ENCODE data around the gene CSRP3.

The CSRP3 gene

DNA sequence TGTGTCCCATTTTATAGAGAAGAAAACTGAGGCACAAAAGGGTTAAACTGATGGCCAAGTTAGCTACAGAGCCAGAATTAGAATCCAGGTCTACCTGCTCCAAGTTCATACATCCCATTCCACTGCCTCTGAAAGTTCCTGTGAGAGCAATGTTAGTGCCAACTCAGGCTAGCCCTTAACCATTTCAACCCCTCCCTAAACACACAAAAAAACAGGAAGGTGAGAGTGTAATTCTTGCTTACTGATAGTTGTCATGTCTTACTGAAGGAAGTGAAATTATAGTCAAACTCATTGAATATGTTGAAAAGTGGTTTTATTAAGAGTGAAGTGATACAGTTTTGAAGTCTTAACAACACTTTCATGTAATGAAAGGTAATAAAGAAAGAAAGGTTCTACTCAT is 41.8 kb upstream of the CSRP3 start:
- Histone ChIP-seq H3K4me2 (ENCODE audit: low read depth, low read length, poor library complexity, severe bottlenecking) (peak overlapping the region; percentile 91), H3K4me3 (ENCODE audit: low read length, poor library complexity, severe bottlenecking) (no peak overlapping the region), H3K9ac (ENCODE audit: low read depth, low read length, poor library complexity, severe bottlenecking) (peak overlapping the region; percentile 94), H3K79me2 (ENCODE audit: insufficient read depth, low read length) (peaks cover 40% of the 10 kb centered on the region), H2AFZ (ENCODE audit: low read length) (no peak overlapping the region), H3K4me1 (ENCODE audit: insufficient read depth, low read length, poor library complexity, severe bottlenecking) (peaks cover 39% of the 10 kb centered on the region), H3F3A (ENCODE audit: low read depth) (peaks cover 4% of the 10 kb centered on the region; the same call in 1 of the 2 replicates), H3K9me2 (replicated peaks; ENCODE audit: low read depth, low read length) (no peaks in the 10 kb centered on the region), H4K20me1 (ENCODE audit: insufficient read depth, low read length, poor library complexity, severe bottlenecking) (peaks cover 7% of the 10 kb centered on the region), H3K36me3 (ENCODE audit: insufficient read depth, low read length) (peaks cover 8% of the 10 kb centered on the region; the same call in 1 of the 2 replicates), H3K27me3 (ENCODE audit: insufficient read depth, low read length, poor library complexity, severe bottlenecking) (no peaks in the 10 kb centered on the region), H3K9me3 (ENCODE audit: insufficient read depth, low read depth, low read length) (no peaks in the 10 kb centered on the region)
- TF ChIP-seq, protein P1, sequence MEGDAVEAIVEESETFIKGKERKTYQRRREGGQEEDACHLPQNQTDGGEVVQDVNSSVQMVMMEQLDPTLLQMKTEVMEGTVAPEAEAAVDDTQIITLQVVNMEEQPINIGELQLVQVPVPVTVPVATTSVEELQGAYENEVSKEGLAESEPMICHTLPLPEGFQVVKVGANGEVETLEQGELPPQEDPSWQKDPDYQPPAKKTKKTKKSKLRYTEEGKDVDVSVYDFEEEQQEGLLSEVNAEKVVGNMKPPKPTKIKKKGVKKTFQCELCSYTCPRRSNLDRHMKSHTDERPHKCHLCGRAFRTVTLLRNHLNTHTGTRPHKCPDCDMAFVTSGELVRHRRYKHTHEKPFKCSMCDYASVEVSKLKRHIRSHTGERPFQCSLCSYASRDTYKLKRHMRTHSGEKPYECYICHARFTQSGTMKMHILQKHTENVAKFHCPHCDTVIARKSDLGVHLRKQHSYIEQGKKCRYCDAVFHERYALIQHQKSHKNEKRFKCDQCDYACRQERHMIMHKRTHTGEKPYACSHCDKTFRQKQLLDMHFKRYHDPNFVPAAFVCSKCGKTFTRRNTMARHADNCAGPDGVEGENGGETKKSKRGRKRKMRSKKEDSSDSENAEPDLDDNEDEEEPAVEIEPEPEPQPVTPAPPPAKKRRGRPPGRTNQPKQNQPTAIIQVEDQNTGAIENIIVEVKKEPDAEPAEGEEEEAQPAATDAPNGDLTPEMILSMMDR (conservative IDR thresholded peaks at IDR 0.05; ENCODE audit: low read length) = no peak
- TF ChIP-seq EZH2phosphoT487 (IDR thresholded peaks at IDR 0.05; ENCODE audit: borderline replicate concordance) = no peak

DNA sequence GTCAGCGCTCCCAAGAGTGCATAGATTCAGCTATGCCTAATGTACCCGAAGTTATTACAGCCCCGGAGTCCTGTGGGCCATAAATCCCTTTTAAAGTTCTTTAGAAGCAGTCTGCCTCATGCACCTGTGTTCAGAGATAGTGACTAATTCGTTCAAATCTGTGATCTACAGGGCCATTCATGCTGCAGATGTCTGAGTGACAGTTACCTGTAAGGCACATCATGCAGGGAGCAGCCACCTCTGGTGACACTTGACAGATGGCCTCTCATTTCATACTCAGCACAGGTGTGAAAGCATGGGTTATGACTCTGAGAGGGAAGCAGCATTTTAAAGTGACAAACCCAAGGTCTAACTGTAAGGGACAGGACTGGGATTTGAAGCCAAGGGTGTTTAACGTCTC is 41.4 kb upstream of the CSRP3 start:
- H4K20me1 ChIP-seq (ENCODE audit: insufficient read depth, low read length, poor library complexity, severe bottlenecking) = peaks cover 12% of the 10 kb centered on the region
- no peak overlapping the region for H2AFZ ChIP-seq (ENCODE audit: low read length)
- peaks cover 4% of the 10 kb centered on the region; the same call in 1 of the 2 replicates for H3F3A ChIP-seq (ENCODE audit: low read depth)
- H3K4me1 ChIP-seq (ENCODE audit: insufficient read depth, low read length, poor library complexity, severe bottlenecking) = peaks cover 44% of the 10 kb centered on the region
- H3K27me3 ChIP-seq (ENCODE audit: insufficient read depth, low read length, poor library complexity, severe bottlenecking) = no peaks in the 10 kb centered on the region
- peak overlapping the region; percentile 94 for H3K9ac ChIP-seq (ENCODE audit: low read depth, low read length, poor library complexity, severe bottlenecking)
- TF ChIP-seq, protein P1 (conservative IDR thresholded peaks at IDR 0.05; ENCODE audit: low read length) = no peak
- TF ChIP-seq EZH2phosphoT487 (IDR thresholded peaks at IDR 0.05; ENCODE audit: borderline replicate concordance) = no peak
- H3K79me2 ChIP-seq (ENCODE audit: insufficient read depth, low read length) = peaks cover 45% of the 10 kb centered on the region
- no peaks in the 10 kb centered on the region for H3K9me2 ChIP-seq (replicated peaks; ENCODE audit: low read depth, low read length)
- H3K9me3 ChIP-seq (ENCODE audit: insufficient read depth, low read depth, low read length) = no peaks in the 10 kb centered on the region
- H3K4me2 ChIP-seq (ENCODE audit: low read depth, low read length, poor library complexity, severe bottlenecking) = peak overlapping the region; percentile 91
- H3K4me3 ChIP-seq (ENCODE audit: low read length, poor library complexity, severe bottlenecking) = peak overlapping the region; percentile 89
- peaks cover 12% of the 10 kb centered on the region; the same call in 1 of the 2 replicates for H3K36me3 ChIP-seq (ENCODE audit: insufficient read depth, low read length)

DNA sequence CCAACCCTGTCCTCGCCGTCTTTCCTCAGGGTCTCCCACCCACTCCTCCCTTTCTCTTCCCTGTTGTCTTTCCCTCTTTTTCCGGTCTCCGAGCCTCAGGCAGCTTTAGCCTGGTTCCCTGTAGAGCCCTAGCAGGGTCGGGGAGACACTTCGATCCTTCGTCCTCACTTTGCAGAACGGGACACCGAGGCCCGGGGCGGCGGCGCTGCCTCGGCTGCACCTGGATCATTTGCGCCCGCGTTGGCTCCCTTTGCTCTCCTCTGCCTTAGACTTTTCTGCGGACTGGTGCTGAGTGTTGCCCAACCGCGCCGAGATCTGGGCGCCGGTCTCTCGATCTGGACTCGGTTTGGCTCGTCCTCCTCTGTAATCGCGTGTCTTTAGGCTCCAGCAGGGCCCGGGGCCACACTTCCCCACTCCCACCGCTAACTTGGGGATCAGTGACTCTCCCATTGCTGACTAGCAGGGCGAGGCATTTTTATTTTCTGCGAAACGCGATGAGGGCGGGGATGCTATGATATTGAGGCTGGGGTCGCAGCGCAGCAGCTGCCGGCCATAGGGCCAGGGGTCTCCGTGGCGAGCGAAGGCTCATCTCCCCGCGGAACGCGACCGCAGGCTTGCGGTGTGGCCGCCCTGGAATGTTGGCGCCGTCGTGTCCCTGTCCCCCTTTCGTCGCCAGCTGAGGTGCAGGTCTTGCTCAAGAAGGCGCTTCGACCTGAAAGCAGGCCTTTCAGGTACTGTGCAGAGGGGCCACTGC is 40.6 kb upstream of the CSRP3 start:
- H2AFZ ChIP-seq (ENCODE audit: low read length) = no peak overlapping the region
- H4K20me1 ChIP-seq (ENCODE audit: insufficient read depth, low read length, poor library complexity, severe bottlenecking) = peaks cover 20% of the 10 kb centered on the region
- H3K36me3 ChIP-seq (ENCODE audit: insufficient read depth, low read length) = peaks cover 20% of the 10 kb centered on the region
- H3K4me3 ChIP-seq (ENCODE audit: low read length, poor library complexity, severe bottlenecking) = peak overlapping the region; percentile 89
- H3K9ac ChIP-seq (ENCODE audit: low read depth, low read length, poor library complexity, severe bottlenecking) = peak overlapping the region; percentile 94
- no peaks in the 10 kb centered on the region for H3K9me3 ChIP-seq (ENCODE audit: insufficient read depth, low read depth, low read length)
- peaks cover 52% of the 10 kb centered on the region for H3K4me1 ChIP-seq (ENCODE audit: insufficient read depth, low read length, poor library complexity, severe bottlenecking)
- TF ChIP-seq, protein P1 (conservative IDR thresholded peaks at IDR 0.05; ENCODE audit: low read length) = no peak
- no peak for TF ChIP-seq EZH2phosphoT487 (IDR thresholded peaks at IDR 0.05; ENCODE audit: borderline replicate concordance)
- peaks cover 4% of the 10 kb centered on the region; the same call in 1 of the 2 replicates for H3F3A ChIP-seq (ENCODE audit: low read depth)
- peaks cover 53% of the 10 kb centered on the region for H3K79me2 ChIP-seq (ENCODE audit: insufficient read depth, low read length)
- H3K4me2 ChIP-seq (ENCODE audit: low read depth, low read length, poor library complexity, severe bottlenecking) = peak overlapping the region; percentile 91
- no peaks in the 10 kb centered on the region for H3K9me2 ChIP-seq (replicated peaks; ENCODE audit: low read depth, low read length)
- H3K27me3 ChIP-seq (ENCODE audit: insufficient read depth, low read length, poor library complexity, severe bottlenecking) = no peaks in the 10 kb centered on the region

Measured in Loucy (cell line).